Measurements from ENCODE around the gene TNNT2. TPM values are rescaled to one million over a fixed set of nuclear protein-coding genes. Genes with fewer than 3 reads are reported as not detected.

Gene TNNT2
- total RNA-seq, 2 experiments from 2014 or later: not detected

- H3K9me3 Mint-ChIP-seq (ENCODE audit: low read depth): no peaks in the 10 kb centered on the region
- no peak overlapping the region for H3K27ac Mint-ChIP-seq
- no peak for ATAC-seq
- ChIA-PET CTCF (interaction anchor here (1.1 kb wide), 1 partner anchor 33 kb away, joined by 4 read pairs; no protein-coding TSS in a partner anchor), POLR2A (no interaction called here)
- H3K4me3 Mint-ChIP-seq: no peak overlapping the region
- intact Hi-C loops (cut with DNase I, micrococcal nuclease): no loop called here
- no peaks in the 10 kb centered on the region for H3K36me3 Mint-ChIP-seq (ENCODE audit: low read depth)
- peaks cover 16% of the 10 kb centered on the region for H3K27me3 Mint-ChIP-seq
- DNase-seq: no peak
- H3K4me1 Mint-ChIP-seq: no peaks in the 10 kb centered on the region
These were observed 3.1 kb downstream of the TNNT2 start for GRCh38 chr1:201374364-201374763.

GRCh38 chr1:201371792-201372191 is 5.7 kb downstream of the TNNT2 start:
- DNase-seq: no peak
- ChIA-PET CTCF (interaction anchor here (1.3 to 1.4 kb wide), 2 partner anchors 9 to 16 kb away, joined by 3 read pairs; no protein-coding TSS in a partner anchor), POLR2A (no interaction called here)
- intact Hi-C loops (cut with DNase I, micrococcal nuclease): no loop called here
- H3K4me3 Mint-ChIP-seq: no peak overlapping the region
- no peak for ATAC-seq
- H3K27ac Mint-ChIP-seq: no peak overlapping the region
- no peaks in the 10 kb centered on the region for H3K36me3 Mint-ChIP-seq (ENCODE audit: low read depth)
- no peaks in the 10 kb centered on the region for H3K9me3 Mint-ChIP-seq (ENCODE audit: low read depth)
- H3K4me1 Mint-ChIP-seq: no peaks in the 10 kb centered on the region
- peaks cover 24% of the 10 kb centered on the region for H3K27me3 Mint-ChIP-seq

DNA sequence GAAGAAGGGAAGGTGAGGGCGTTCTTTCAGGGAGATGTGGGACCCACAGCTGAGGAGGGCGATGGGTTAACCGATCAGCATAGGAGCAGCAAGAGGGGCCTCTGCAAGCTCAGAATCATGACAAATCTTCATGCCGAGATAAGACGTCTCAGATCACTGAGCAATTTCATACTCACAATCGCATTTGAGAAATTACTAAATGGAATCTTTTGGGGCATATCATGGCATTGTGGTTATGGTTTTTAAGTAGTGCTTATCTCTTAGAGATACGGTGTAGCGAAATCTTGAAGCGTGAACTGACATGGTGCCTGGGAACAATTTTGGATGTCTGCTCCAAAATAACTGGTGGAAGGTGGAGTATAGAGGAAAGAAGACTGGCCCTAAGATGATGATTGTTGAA is 6.2 kb downstream of the TNNT2 start:
- CTCF ChIA-PET: interaction anchor here (1.3 kb wide), 1 partner anchor 16 kb away, joined by 3 read pairs; no protein-coding TSS in a partner anchor
- peaks cover 24% of the 10 kb centered on the region for H3K27me3 Mint-ChIP-seq
- POLR2A ChIA-PET: interaction anchor here (0.6 kb wide), 1 partner anchor 190 kb away, joined by 4 read pairs; no protein-coding TSS in a partner anchor
- intact Hi-C loops (cut with DNase I, micrococcal nuclease): no loop called here
- H3K4me3 Mint-ChIP-seq: no peak overlapping the region
- no peaks in the 10 kb centered on the region for H3K4me1 Mint-ChIP-seq
- no peak overlapping the region for H3K27ac Mint-ChIP-seq
- no peaks in the 10 kb centered on the region for H3K9me3 Mint-ChIP-seq (ENCODE audit: low read depth)
- ATAC-seq: no peak
- no peak for DNase-seq
- no peaks in the 10 kb centered on the region for H3K36me3 Mint-ChIP-seq (ENCODE audit: low read depth)

- ATAC-seq (no peak), DNase-seq (no peak)
- Mint-ChIP-seq H3K36me3 (ENCODE audit: low read depth) (no peaks in the 10 kb centered on the region), H3K27me3 (peaks cover 24% of the 10 kb centered on the region), H3K4me1 (no peaks in the 10 kb centered on the region), H3K9me3 (ENCODE audit: low read depth) (no peaks in the 10 kb centered on the region), H3K27ac (no peak overlapping the region), H3K4me3 (no peak overlapping the region)
- intact Hi-C loops (cut with DNase I, micrococcal nuclease): no loop called here
- ChIA-PET CTCF (interaction anchor here (1.3 kb wide), 1 partner anchor 15 kb away, joined by 3 read pairs; no protein-coding TSS in a partner anchor), POLR2A (interaction anchor here (0.6 kb wide), 1 partner anchor 191 kb away, joined by 4 read pairs; no protein-coding TSS in a partner anchor)
These were observed 7.0 kb downstream of the TNNT2 start for GRCh38 chr1:201370500-201370899.

GRCh38 chr1:201369209-201369608 is 8.3 kb downstream of the TNNT2 start:
- Mint-ChIP-seq H3K36me3 (ENCODE audit: low read depth) (no peaks in the 10 kb centered on the region), H3K9me3 (ENCODE audit: low read depth) (no peaks in the 10 kb centered on the region), H3K27ac (no peak overlapping the region), H3K4me1 (no peaks in the 10 kb centered on the region), H3K4me3 (no peak overlapping the region), H3K27me3 (peaks cover 22% of the 10 kb centered on the region)
- ChIA-PET POLR2A (no interaction called here), CTCF (interaction anchor here (0.6 to 0.9 kb wide), 2 partner anchors 23 to 202 kb away, joined by 3 to 4 read pairs; no protein-coding TSS in a partner anchor)
- intact Hi-C loops (cut with DNase I, micrococcal nuclease): no loop called here
- ATAC-seq: no peak
- DNase-seq: no peak

GRCh38 chr1:201366696-201367095 is 10.8 kb downstream of the TNNT2 start:
- no peak overlapping the region for H3K4me3 Mint-ChIP-seq
- POLR2A ChIA-PET: no interaction called here
- no peaks in the 10 kb centered on the region for H3K4me1 Mint-ChIP-seq

GRCh38 chr1:201365251-201365650 is 12.2 kb downstream of the TNNT2 start:
- POLR2A ChIA-PET: no interaction called here
- DNase-seq (no peak), ATAC-seq (no peak)
- CTCF ChIA-PET: interaction anchor here (4.5 kb wide), 1 partner anchor 12 kb away, joined by 22 read pairs; the partner anchor contains the start of gene TNNT2
- intact Hi-C loops (cut with DNase I, micrococcal nuclease): no loop called here
- Mint-ChIP-seq H3K27ac (no peak overlapping the region), H3K4me3 (no peak overlapping the region), H3K4me1 (no peaks in the 10 kb centered on the region), H3K36me3 (ENCODE audit: low read depth) (no peaks in the 10 kb centered on the region), H3K9me3 (ENCODE audit: low read depth) (no peaks in the 10 kb centered on the region), H3K27me3 (peaks cover 13% of the 10 kb centered on the region)

More at GRCh38 chr1:201366696-201367095, 10.8 kb downstream of the TNNT2 start:
- Mint-ChIP-seq H3K27me3 (peaks cover 20% of the 10 kb centered on the region), H3K27ac (no peak overlapping the region), H3K9me3 (ENCODE audit: low read depth) (no peaks in the 10 kb centered on the region), H3K36me3 (ENCODE audit: low read depth) (no peaks in the 10 kb centered on the region)
- ATAC-seq (no peak), DNase-seq (no peak)
- intact Hi-C loops (cut with DNase I, micrococcal nuclease): no loop called here
- CTCF ChIA-PET: interaction anchor here (1.8 kb wide), 1 partner anchor 112 kb away, joined by 6 read pairs; no protein-coding TSS in a partner anchor

DNA sequence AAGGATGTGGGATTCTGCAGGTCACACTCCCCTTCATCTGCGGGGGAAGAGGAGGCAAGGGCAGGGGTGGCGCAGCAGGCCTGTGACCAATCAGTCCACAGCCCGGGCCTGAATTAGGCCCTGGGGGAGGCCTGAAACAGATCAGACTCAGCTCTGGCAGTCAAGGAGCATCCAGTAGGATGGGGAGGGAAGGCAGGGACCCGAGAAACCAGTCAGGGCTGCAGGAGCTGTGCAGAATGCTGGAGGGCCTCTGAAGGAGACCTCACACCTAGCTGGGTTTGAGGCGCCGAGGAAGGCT is 12.7 kb downstream of the TNNT2 start:
- Mint-ChIP-seq H3K27me3 (peaks cover 13% of the 10 kb centered on the region), H3K9me3 (ENCODE audit: low read depth) (no peaks in the 10 kb centered on the region), H3K27ac (no peak overlapping the region), H3K36me3 (ENCODE audit: low read depth) (no peaks in the 10 kb centered on the region), H3K4me3 (no peak overlapping the region), H3K4me1 (no peaks in the 10 kb centered on the region)
- CTCF ChIA-PET: interaction anchor here (4.5 kb wide), 1 partner anchor 12 kb away, joined by 22 read pairs; the partner anchor contains the start of gene TNNT2
- ATAC-seq (no peak), DNase-seq (no peak)
- intact Hi-C loops (cut with DNase I, micrococcal nuclease): no loop called here
- POLR2A ChIA-PET: no interaction called here

DNA sequence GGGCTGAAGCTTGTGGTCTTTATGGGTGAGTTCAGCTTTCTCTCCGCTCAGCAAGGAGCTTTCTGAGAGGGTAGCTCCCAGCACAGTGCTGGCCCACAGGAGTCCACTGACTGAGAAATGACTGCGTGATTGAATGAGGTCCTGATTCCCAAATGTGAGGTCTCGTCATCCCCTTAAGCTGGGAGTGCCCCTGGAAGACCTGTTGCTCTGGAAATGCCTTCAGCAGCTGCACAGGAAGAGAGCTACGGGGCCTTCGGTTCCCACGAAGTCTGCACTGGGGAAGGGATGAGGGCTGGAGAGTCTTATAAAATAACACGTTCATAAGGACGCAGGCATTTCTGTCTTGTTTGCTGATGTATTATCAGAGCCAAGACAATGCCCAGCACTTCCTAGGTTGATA is 14.0 kb downstream of the TNNT2 start:
- intact Hi-C loops (cut with DNase I, micrococcal nuclease): no loop called here
- CTCF ChIA-PET: interaction anchor here (0.6 to 4.5 kb wide), 5 partner anchors 13 to 123 kb away, joined by 3 to 22 read pairs (median 4); partner anchors contain the start of gene TNNT2
- ATAC-seq: no peak
- no peaks in the 10 kb centered on the region for H3K9me3 Mint-ChIP-seq (ENCODE audit: low read depth)
- no peak overlapping the region for H3K27ac Mint-ChIP-seq
- no peaks in the 10 kb centered on the region for H3K4me1 Mint-ChIP-seq
- no peak for DNase-seq
- peaks cover 9% of the 10 kb centered on the region for H3K27me3 Mint-ChIP-seq
- POLR2A ChIA-PET: no interaction called here
- H3K36me3 Mint-ChIP-seq (ENCODE audit: low read depth): no peaks in the 10 kb centered on the region
- no peak overlapping the region for H3K4me3 Mint-ChIP-seq

GRCh38 chr1:201362906-201363305 is 14.6 kb downstream of the TNNT2 start:
- ChIA-PET CTCF (interaction anchor here (0.8 to 5.7 kb wide), 7 partner anchors 13 to 216 kb away, joined by 3 to 23 read pairs (median 4); partner anchors contain the start of gene TNNT2), POLR2A (no interaction called here)
- Mint-ChIP-seq H3K4me3 (no peak overlapping the region), H3K27ac (no peak overlapping the region), H3K27me3 (peaks cover 9% of the 10 kb centered on the region), H3K36me3 (ENCODE audit: low read depth) (no peaks in the 10 kb centered on the region), H3K9me3 (ENCODE audit: low read depth) (no peaks in the 10 kb centered on the region), H3K4me1 (no peaks in the 10 kb centered on the region)
- ATAC-seq (no peak), DNase-seq (no peak)
- intact Hi-C loops (cut with DNase I, micrococcal nuclease): no loop called here

DNA sequence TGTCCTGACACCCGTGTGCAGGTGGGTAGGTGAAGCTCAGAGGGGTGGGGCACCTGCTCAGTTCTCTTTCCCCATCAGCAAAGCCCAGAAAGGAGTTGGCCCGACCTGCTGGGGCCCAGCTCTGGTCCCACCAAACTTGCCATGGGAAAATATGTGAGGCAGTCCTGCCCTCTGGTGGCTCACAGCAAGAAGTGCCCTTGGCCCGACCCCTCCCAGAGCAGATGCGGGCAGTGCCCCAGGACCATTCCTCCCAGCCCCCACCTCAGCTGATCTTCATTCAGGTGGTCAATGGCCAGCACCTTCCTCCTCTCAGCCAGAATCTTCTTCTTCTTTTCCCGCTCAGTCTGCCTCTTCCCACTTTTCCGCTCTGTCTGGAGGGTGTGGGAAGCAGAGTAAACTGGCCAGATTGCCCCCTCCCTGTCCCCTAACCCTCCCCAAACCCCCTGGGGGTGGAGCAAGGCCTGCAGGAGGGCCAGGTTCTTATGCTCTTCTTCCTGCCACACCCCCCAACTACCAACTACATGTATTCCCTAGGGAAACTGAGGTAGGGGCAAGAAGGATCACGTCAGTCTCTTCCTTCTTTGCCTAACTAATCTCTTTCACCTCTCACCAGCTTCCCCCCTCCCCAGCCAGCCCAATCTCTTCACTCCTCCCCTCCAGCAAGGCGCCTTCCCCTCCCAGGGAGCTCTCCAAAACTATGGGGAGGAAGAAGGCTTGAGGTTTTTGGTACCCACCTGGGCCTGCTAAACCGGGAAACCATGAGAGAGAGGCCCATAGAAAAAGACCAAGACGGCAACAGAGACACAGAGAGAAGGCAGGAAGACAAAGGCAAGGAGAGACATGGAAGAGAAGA is 15.6 kb downstream of the TNNT2 start:
- no peak overlapping the region for H3K27ac Mint-ChIP-seq
- ChIA-PET CTCF (interaction anchor here (0.7 to 5.7 kb wide), 10 partner anchors 15 to 227 kb away, joined by 3 to 23 read pairs (median 4); partner anchors contain the start of gene TNNT2), POLR2A (no interaction called here)
- H3K27me3 Mint-ChIP-seq: peaks cover 5% of the 10 kb centered on the region
- ATAC-seq: peak; percentile 73
- no peaks in the 10 kb centered on the region for H3K9me3 Mint-ChIP-seq (ENCODE audit: low read depth)
- H3K4me1 Mint-ChIP-seq: no peaks in the 10 kb centered on the region
- DNase-seq: peak; percentile 62
- intact Hi-C loops (cut with DNase I, micrococcal nuclease): loop anchor here (1.0 kb wide), 1 partner anchor 108 kb away; no protein-coding TSS in a partner anchor
- no peak overlapping the region for H3K4me3 Mint-ChIP-seq
- no peaks in the 10 kb centered on the region for H3K36me3 Mint-ChIP-seq (ENCODE audit: low read depth)
